RWPE2 (cell line): ENCODE measurements around the gene NEXN.

Experiments
- ATAC-seq: fragments of 200-7000 bp; cut with Tn5 transposase; 3 replicates; pipeline ENCODE4 v1.9.1; 2021; ENCODE audit warnings: low read depth
- DNase-seq: peaks from one replicate; pipeline ENCODE4 v3.0.0-alpha.2; 2020; ENCODE audit warnings: low spot score
- H3K27ac ChIP-seq: fragments of 450-650 bp; 2 replicates; pipeline ENCODE4 v1.5.1; 2017; ENCODE audit warnings: mild to moderate bottlenecking; ENCODE audit not compliant: poor library complexity, severe bottlenecking
- H3K27me3 ChIP-seq: fragments of 250-450 bp; sonication (Bioruptor Pico); 2 replicates; pipeline ENCODE4 v1.5.1; 2021; ENCODE audit warnings: mild to moderate bottlenecking, moderate library complexity; ENCODE audit not compliant: insufficient read depth, poor library complexity, severe bottlenecking
- H3K36me3 ChIP-seq: fragments of 250-450 bp; sonication (Bioruptor Pico); 2 replicates; pipeline ENCODE4 v1.5.1; 2020; ENCODE audit warnings: low read depth, mild to moderate bottlenecking, moderate library complexity
- H3K4me1 ChIP-seq: fragments of 250-450 bp; sonication (Bioruptor Pico); 2 replicates; pipeline ENCODE4 v1.5.1; 2021; ENCODE audit warnings: mild to moderate bottlenecking, moderate library complexity; ENCODE audit not compliant: insufficient read depth, poor library complexity, severe bottlenecking
- H3K4me3 ChIP-seq: fragments of 250-450 bp; sonication (Bioruptor Pico); 2 replicates; pipeline ENCODE4 v1.5.1; 2021; ENCODE audit warnings: mild to moderate bottlenecking, moderate library complexity; ENCODE audit not compliant: severe bottlenecking
- H3K9me3 ChIP-seq: fragments of 250-450 bp; sonication (Bioruptor Pico); 2 replicates; pipeline ENCODE4 v1.5.1; 2021; ENCODE audit warnings: mild to moderate bottlenecking, moderate library complexity; ENCODE audit not compliant: severe bottlenecking
- TF ChIP-seq, protein P1 (sequence below): fragments of 450-650 bp; IDR thresholded peaks from one replicate; pipeline ENCODE4 v1.5.1; 2017; ENCODE audit warnings: mild to moderate bottlenecking, moderate library complexity; ENCODE audit not compliant: poor library complexity, severe bottlenecking

Gene NEXN

DNA sequence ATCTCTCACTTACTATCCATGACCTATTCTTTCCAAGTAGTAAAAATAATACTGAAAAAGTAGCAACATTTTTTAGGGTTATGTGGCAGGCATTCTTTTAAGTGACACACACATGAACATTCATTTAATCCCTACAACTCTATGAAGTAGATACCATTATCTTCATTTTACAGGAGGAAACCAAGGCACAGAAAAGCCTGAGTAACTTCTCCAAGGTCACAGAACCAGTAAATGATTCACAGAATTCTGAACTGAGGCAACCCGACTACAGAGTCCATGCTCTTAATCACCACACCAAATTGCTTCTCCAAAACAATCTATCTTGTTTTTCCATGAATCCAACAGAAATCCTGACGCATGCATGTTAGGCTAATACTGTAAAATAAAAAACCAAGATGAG lies 73.0 kb downstream of the NEXN start:
- Histone ChIP-seq H3K27ac (no peak overlapping the region), H3K9me3 (no peaks in the 10 kb centered on the region), H3K4me3 (no peak overlapping the region), H3K36me3 (peaks cover 100% of the 10 kb centered on the region), H3K4me1 (no peaks in the 10 kb centered on the region), H3K27me3 (no peaks in the 10 kb centered on the region)
- DNase-seq (no peak), ATAC-seq (no peak)
- TF ChIP-seq, protein P1, sequence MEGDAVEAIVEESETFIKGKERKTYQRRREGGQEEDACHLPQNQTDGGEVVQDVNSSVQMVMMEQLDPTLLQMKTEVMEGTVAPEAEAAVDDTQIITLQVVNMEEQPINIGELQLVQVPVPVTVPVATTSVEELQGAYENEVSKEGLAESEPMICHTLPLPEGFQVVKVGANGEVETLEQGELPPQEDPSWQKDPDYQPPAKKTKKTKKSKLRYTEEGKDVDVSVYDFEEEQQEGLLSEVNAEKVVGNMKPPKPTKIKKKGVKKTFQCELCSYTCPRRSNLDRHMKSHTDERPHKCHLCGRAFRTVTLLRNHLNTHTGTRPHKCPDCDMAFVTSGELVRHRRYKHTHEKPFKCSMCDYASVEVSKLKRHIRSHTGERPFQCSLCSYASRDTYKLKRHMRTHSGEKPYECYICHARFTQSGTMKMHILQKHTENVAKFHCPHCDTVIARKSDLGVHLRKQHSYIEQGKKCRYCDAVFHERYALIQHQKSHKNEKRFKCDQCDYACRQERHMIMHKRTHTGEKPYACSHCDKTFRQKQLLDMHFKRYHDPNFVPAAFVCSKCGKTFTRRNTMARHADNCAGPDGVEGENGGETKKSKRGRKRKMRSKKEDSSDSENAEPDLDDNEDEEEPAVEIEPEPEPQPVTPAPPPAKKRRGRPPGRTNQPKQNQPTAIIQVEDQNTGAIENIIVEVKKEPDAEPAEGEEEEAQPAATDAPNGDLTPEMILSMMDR, result no peak

DNA sequence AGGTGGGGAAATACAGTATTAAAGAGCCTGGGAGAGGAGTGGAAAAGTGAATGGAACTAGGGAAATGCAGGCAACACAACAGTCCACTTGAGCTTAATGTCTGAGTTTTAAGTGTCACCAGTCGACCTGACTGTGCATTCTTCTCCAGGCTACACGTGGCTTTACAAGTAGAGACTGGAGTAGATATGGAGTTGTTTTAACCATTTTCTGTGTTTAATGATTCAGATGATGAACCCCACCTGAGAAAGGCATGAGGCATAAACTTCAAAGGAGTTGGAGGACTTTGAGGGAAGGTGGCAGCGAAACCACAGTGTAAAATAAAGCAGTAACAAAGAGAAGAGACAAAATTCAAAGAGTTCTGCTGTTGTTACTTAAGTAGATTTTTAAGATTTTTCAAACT lies 77.9 kb downstream of the NEXN start:
- Histone ChIP-seq H3K27me3 (no peaks in the 10 kb centered on the region), H3K36me3 (peaks cover 100% of the 10 kb centered on the region), H3K27ac (no peak overlapping the region), H3K4me1 (peaks cover 8% of the 10 kb centered on the region), H3K9me3 (no peaks in the 10 kb centered on the region), H3K4me3 (no peak overlapping the region)
- TF ChIP-seq, protein P1, result no peak
- no peak for ATAC-seq
- DNase-seq, result no peak

DNA sequence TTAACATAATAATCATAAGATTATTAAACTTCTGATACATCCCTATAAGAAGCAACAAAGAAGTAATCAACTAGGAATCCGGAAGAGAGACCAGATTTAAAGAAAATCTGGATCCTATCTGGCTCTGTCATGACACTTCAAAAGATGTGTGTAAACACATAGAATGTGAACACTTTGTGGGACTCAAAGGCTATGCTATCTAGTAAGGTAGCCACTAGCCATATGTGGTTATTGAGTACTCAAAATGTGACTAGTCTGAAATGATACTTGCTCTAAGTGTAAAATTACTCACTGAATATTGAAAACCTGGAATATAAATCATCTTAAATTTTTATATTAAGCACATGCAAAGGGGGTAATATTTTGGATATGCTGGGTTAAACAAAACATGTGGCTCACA lies 81.8 kb downstream of the NEXN start:
- H3K36me3 ChIP-seq, result peaks cover 98% of the 10 kb centered on the region

DNA sequence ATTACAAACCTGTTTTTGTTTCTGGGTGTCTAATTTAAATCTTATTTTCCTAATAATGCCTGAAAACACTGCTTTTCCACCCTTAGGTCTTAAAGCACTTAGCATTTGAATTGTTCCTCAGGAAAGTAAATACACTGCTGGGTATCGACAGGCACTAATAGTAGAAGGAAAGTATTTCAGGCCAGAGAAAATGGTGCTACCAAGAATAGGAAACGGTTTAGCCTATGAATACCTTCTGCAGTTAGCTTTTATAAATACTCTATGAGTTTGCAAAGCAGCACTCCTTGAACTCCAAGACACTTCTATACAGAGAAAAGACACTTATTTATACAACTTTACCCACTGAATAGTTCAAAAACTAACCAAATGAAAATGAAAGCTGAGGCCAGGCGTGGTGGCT lies 83.7 kb downstream of the NEXN start:
- ATAC-seq, result no peak
- peaks cover 27% of the 10 kb centered on the region for H3K4me1 ChIP-seq
- H3K36me3 ChIP-seq, result peaks cover 98% of the 10 kb centered on the region
- no peaks in the 10 kb centered on the region for H3K9me3 ChIP-seq
- TF ChIP-seq, protein P1, result no peak
- no peaks in the 10 kb centered on the region for H3K27me3 ChIP-seq
- no peak overlapping the region for H3K4me3 ChIP-seq
- H3K27ac ChIP-seq, result no peak overlapping the region
- DNase-seq, result no peak

More for the DNA sequence above, 81.8 kb downstream of the NEXN start:
- ATAC-seq (no peak), DNase-seq (no peak)
- TF ChIP-seq, protein P1, result no peak
- H3K27me3 ChIP-seq, result no peaks in the 10 kb centered on the region
- peaks cover 16% of the 10 kb centered on the region for H3K4me1 ChIP-seq
- H3K27ac ChIP-seq, result no peak overlapping the region
- no peak overlapping the region for H3K4me3 ChIP-seq
- no peaks in the 10 kb centered on the region for H3K9me3 ChIP-seq

DNA sequence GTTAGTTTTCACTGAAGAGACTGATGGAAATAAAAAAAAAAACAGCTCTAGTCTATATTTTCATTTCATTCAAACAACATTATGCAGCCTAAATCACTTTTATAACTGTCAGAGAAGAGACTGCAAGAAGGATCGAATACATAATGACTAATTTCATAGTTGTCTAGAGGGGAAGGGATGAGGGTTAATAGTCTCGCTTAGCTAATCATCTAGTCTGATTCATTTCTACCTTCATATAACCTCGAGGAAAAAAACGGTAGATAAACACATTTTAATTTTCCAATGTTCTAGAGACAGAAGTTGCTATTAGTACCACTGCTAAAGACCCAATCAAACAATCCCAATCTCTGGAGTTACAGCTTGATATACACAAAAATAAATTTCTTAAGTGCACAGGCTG lies 87.0 kb downstream of the NEXN start:
- DNase-seq (no peak), ATAC-seq (peak; percentile 19; the same call in 1 of the 3 replicates)
- peak overlapping the region; percentile 95 for H3K27ac ChIP-seq
- TF ChIP-seq, protein P1, result no peak
- peaks cover 77% of the 10 kb centered on the region for H3K36me3 ChIP-seq
- no peaks in the 10 kb centered on the region for H3K9me3 ChIP-seq
- H3K27me3 ChIP-seq, result no peaks in the 10 kb centered on the region
- H3K4me3 ChIP-seq, result peak overlapping the region; percentile 68
- H3K4me1 ChIP-seq, result peaks cover 21% of the 10 kb centered on the region
